Body of pancreas (tissue), 4 donors: ENCODE measurements around the gene ILF3.

Source experiments
- CTCF ChIP-seq, 7 experiments: fragments of 450-650 bp in 4 of 7; fragments of 200-600 bp in 3 of 7; sonication (generic) in 3 of 7; IDR thresholded peaks; one replicate each; pipeline ENCODE4 v1.5.1; 2016 to 2019; ENCODE audit warnings: antibody characterized with exemption in 7 of 7
- POLR2A ChIP-seq, 3 donors: fragments of 450-650 bp; IDR thresholded peaks; one replicate each; pipeline ENCODE4 v1.6.1; 2016; ENCODE audit warnings: antibody characterized with exemption in 3 of 3, mild to moderate bottlenecking in 2 of 3

DNA sequence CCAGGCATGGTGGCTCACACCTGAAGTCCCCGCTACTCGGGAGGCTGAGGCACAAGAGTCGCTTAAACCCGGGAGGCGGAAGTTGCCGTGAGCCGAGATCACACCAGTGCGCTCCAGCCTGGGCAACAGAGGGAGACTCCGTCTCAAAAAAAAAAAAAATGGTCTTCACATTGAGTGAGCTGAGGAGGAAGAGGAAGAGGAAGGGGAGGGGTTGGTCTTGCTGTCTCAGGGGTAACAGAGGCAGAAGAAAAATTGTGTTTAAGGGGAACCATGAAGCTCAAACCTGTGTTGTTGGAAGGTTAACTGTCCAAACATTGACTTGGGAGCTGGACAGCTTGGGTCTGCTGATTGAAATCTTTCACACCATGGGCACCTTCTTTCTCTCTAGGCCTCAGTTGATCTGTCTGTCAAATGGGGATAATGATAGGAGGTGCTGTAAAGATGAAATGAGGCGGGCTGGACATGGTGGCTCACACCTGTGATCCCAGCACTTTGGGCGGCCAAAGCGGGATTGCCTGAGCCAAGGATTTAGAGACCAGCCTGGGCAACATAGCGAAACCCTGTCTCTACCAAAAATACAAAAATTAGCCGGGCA is 38.6 kb upstream of the ILF3 start:
- TF ChIP-seq CTCF (IDR thresholded peaks at IDR 0.05): no peak
- TF ChIP-seq POLR2A (IDR thresholded peaks at IDR 0.05): no peak
